NCI-H345 (cell line): Measurements from ENCODE around the gene COG8.

ENCODE experiments used
- DNase-seq: peaks from one replicate; lab custom pipeline; 2025; lab: John Stamatoyannopoulos, UW

The COG8 gene

GRCh38 chr16:69346683-69347082 is 7.3 kb upstream of the COG8 start:
- no peak for DNase-seq

- no peak for DNase-seq
Observed at GRCh38 chr16:69345923-69346322, 6.6 kb upstream of the COG8 start.

- no peak for DNase-seq
Observed at GRCh38 chr16:69344171-69344570, 4.8 kb upstream of the COG8 start.

- no peak for DNase-seq
Observed at GRCh38 chr16:69340095-69340644, 806 bp upstream of the COG8 start.

GRCh38 chr16:69338557-69339288 is 641 bp downstream of the COG8 start:
- no peak for DNase-seq

GRCh38 chr16:69334696-69335095 is 4.7 kb downstream of the COG8 start:
- DNase-seq, result no peak

- DNase-seq, result peak; percentile 89
Observed at GRCh38 chr16:69330286-69331109, 8.9 kb downstream of the COG8 start, which contains the start of gene PDF. Gene PDF, minus strand, starts transcription at chr16:69330588. Its CDS starts 18 bp downstream, at chr16:69330570.

GRCh38 chr16:69329369-69330285 is 9.7 kb downstream of the COG8 start:
- peak; percentile 35 for DNase-seq

GRCh38 chr16:69328854-69329316 is 10.5 kb downstream of the COG8 start:
- no peak for DNase-seq

- DNase-seq, result no peak
Observed at GRCh38 chr16:69327585-69328310, 11.6 kb downstream of the COG8 start.

GRCh38 chr16:69326172-69326873 is 13.0 kb downstream of the COG8 start:
- no peak for DNase-seq

- DNase-seq, result no peak
Observed at GRCh38 chr16:69325784-69326171, 13.6 kb downstream of the COG8 start.

GRCh38 chr16:69324585-69325253 is 14.6 kb downstream of the COG8 start:
- no peak for DNase-seq

GRCh38 chr16:69324013-69324531 is 15.3 kb downstream of the COG8 start:
- DNase-seq, result no peak

GRCh38 chr16:69323415-69323814 is 15.9 kb downstream of the COG8 start:
- no peak for DNase-seq

GRCh38 chr16:69322343-69322742 is 17.0 kb downstream of the COG8 start:
- no peak for DNase-seq

GRCh38 chr16:69321080-69321479 is 18.3 kb downstream of the COG8 start:
- DNase-seq, result no peak

- DNase-seq, result no peak
Observed at GRCh38 chr16:69320740-69321073, 18.7 kb downstream of the COG8 start.

- no peak for DNase-seq
Observed at GRCh38 chr16:69319826-69320739, 19.3 kb downstream of the COG8 start.
